Measurements from ENCODE around the gene AHDC1.

Gene AHDC1

GRCh38 chr1:27576806-27577227 lies 27.1 kb downstream of the AHDC1 start:
- DNase-seq: no peak

DNA sequence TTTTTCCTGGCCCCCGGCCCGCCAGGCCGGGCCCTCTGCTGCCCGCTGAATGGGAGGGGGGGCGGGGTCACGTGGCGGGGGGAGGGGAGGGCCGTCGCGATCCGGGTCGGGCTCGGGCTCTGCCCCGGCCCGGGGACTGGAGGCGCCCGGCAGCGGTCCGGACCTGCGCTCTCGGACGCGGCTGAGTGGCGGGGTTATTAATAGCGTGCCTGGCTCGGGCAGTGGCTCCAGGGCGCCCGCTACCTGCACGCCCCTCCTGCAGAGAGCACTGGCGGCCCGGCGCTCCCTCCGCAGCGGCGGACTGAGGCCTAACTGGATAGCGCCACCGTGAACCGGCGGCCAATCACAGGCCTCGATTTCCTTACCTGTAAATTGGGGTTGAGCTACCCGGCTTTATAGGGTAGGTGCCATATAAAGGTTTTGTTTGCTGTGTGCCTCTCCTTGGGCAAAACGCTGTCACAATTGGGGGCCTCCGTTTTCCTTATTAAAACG lies 28.1 kb downstream of the AHDC1 start:
- no peak for DNase-seq

- peak in 1 of 2 experiments; percentile 23 for DNase-seq
Measured at GRCh38 chr1:27574871-27575831, 28.8 kb downstream of the AHDC1 start.

DNA sequence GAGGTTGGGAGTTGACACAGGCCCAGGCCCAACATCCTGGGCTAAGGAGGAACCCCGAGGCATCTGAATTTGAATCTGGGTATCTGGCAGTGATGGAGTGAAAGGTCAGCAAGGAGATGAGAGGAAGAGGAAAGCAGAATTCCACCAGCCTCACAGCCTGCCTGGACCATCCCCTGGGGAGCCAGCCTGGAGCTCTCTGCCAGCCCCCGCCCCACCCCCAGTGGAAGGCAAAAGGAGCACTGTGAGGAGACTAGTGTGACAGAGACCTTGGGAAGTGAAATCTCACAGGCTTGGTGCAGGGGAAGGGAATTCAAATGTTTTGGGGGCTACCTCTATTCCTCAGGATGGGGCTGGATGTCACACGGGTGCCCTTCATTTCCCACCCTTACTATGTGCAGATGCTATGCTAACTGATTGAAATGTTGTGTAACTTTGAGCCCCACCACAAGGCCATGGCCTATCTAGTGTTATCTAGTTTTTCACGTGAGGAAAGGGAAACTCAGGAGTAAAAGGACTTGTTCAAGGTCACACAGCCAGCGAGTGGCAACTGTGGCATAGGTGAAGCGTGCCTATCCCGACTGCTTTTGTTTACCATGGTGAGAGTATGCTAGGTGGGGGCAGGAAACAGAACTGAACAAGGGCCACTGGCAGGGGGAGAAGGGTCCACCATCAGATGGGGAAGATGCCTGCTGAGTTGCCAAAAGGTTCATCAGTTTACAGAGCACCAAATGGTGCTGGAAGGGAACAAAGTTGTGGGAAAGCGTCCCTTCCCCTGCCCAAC lies 29.8 kb downstream of the AHDC1 start:
- no peak for DNase-seq

DNA sequence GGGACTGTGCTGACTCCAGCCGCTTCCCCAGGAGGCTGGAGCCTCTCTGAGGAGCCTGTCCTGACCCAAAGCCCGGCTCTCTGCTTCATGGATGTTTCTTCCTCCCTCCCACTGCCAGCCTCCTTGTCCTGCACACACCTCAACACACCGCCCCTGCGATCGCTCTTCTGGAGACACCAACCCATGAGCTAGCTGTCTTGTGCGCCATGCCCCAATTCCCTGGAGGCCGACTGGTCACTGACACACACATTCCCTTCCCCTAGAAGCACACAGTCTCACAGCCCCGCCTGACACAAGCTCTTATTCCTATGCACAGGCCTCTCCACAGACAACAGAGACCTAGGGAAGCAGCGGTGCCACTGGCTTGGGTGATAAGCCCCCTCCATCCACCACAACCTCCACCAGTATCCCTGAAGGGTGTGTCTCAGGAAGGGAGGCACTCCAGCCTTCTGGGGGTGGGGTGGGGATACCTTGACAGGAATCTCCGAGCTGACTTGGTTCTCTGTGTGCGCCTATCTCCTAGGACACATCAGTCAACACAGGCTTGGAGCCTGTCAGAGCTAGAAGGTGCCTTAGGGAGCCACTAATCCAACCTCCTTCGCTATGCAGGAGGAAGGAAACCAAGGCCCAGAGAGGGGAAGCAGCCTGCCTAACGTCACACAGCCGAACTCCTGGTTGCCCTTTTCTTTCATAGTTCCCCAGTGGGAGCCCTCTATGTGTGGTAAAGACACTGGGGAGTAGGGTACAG lies 31.1 kb downstream of the AHDC1 start:
- no peak for DNase-seq

- no peak for DNase-seq
Measured at GRCh38 chr1:27572019-27572678, 31.8 kb downstream of the AHDC1 start.

DNA sequence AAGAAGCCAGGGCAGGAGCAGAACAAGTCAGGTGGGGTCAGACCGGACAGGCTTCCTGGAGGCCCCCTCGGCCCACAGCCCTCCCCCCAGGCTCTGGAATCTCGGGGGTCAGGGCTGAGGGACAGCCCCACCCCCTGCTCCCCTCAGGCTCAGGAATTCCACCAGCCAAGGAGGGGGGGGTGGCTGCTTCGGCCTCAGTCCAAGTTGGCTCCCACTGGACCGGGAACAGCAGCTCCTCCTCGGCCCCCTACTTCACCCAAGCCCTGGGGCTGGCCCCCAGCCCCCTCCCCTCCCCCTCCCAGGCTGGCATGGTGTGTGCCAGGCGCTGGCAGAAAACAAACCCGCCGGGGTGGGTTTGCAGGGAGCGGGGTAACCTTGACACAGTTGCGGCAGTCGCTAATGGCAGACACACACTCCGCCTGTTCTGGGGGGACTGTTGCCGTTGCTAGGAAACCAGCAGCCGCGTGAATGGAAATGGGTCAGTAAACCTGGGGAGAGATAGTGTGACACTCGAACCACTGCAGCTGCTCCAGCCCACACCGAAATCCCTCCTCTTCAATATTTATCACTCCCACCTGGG lies 32.4 kb downstream of the AHDC1 start:
- peak in 1 of 2 experiments; percentile 16 for DNase-seq

DNA sequence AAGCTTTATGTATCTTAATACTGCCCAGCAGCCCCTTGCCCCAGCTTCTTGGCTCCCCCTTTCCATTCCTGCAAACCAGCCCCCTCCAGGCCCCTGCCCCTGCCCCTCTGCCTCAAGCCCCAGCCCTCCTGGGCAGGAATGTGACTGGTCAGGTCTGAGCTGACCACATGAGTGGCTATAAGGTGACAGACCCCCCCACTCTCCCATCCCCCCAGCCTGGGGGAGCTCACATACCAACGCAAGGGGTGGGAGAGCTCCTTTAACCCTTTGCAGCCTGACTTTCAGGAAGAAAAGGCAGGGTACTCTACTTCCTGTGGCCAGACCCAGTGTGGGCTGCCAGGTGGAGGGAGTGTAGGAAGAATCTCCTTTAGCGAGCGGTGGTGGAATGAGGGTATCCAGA lies 33.2 kb downstream of the AHDC1 start:
- no peak for DNase-seq

- DNase-seq: no peak
Measured at GRCh38 chr1:27570356-27570755, 33.6 kb downstream of the AHDC1 start.

DNA sequence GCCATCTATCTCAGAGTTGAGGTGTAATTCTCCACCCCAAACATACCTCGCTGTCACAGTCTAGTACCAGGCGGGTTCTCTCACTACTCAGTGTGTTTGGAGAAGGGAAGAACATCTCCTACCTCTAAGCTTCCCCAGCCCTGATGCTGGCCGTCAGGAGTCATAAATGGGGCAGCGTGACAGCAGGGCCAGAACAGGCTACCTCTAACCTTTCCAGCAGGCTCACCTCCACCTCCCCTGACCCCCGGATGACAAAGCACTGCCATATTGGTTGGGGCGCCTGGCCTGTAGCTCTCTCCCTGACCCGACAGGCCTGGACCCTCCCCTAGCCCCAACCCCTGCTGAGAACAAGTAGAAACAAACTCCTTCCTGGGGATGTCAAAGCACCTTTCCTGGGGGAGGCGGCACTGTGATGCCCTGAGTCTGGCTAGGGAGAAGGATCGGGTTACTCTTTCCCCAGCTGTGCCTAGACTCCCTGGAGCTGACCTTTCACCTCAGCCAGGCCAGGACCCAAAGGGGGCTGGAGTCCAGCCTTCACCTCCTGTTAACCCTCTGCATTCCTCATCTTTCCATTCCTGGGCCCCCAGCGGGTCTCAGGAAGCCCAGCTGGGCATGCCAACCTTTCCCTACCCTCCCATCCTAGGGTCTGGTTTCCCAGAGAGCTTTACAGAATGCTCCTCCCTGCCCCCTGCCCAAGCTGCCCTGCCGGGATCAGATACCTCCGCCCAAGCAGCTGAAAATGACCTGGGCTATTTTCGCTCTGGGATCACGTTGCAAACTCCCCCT lies 34.2 kb downstream of the AHDC1 start:
- DNase-seq: no peak

- DNase-seq: no peak
Measured at GRCh38 chr1:27569088-27569460, 34.9 kb downstream of the AHDC1 start.

DNA sequence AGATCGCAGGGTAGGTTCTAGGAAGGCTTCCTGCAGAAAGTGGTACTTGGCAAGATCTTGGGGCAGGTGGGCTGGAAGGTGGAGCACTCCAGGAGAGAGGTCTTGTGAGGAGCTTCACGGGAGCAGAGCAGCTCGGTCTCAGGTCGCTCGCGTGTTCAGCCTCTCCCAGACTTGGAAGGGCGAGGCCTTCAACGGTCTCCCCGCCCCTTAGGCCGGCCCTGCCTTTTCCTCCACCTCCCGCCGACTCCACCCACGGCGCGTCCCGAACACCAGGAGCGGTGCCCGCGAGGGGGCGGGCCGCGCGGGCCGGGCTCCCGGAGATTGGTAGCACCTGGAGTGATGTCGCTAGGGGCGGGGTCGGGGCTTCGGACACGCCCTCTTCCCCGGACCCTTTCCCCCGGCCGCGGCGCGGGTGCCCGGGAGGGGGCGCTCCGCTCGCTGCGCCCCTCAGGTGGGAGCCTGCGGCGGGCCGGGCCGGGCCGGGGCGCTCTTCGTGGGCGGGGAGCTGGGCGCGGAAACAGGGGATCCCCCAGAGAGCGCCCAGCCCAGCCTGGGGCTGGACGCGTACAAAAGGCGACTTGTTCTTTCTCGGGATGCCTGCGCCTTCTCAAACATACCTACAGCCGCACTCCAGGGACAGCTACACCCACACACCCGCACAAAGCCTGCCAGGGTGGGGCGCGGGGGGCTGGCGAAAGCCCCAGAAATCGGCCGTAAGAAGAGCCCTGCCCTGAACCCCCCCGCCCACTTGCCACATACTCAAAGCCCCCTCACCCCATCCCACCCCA lies 35.5 kb downstream of the AHDC1 start:
- peak; percentile 43 to 77 for DNase-seq

GRCh38 chr1:27567971-27568299 lies 36.0 kb downstream of the AHDC1 start:
- no peak for DNase-seq

- no peak for DNase-seq
Measured at GRCh38 chr1:27567146-27567526, 36.8 kb downstream of the AHDC1 start.

DNA sequence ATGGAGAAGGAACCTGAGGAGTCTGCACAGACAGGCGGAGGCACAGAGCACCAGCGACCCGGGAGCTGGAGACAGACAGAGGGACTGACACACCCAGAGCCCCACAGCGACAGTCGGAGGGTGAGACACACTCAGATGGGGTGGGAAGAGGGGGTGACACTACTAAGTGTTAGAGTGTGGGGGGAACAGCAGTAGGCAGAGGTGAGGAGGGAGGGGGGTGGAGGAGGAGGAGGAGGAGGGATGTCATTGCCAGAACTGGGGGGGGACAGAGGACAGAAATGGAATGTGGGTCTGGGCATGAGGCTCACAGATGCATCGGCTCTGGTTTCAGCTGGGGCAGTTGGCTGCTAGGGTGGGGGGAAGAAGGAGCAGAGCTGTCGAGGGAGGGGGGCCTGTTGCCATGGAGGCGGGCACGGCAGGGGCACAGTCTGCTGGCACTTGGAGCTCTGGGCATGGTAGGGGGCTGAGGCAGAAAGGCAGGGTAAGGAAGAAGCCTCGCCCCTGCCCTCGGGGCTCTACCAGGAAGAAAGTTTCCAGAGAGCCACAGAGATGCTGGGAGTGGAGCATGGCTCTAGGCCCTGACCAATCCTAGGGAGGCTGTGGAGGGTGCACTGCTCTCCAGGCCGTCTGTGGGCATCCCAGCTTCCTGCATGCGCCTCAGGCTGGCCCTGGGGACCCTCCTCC lies 37.3 kb downstream of the AHDC1 start:
- no peak for DNase-seq

- no peak for DNase-seq
Measured at GRCh38 chr1:27564710-27565649, 39.0 kb downstream of the AHDC1 start.

DNA sequence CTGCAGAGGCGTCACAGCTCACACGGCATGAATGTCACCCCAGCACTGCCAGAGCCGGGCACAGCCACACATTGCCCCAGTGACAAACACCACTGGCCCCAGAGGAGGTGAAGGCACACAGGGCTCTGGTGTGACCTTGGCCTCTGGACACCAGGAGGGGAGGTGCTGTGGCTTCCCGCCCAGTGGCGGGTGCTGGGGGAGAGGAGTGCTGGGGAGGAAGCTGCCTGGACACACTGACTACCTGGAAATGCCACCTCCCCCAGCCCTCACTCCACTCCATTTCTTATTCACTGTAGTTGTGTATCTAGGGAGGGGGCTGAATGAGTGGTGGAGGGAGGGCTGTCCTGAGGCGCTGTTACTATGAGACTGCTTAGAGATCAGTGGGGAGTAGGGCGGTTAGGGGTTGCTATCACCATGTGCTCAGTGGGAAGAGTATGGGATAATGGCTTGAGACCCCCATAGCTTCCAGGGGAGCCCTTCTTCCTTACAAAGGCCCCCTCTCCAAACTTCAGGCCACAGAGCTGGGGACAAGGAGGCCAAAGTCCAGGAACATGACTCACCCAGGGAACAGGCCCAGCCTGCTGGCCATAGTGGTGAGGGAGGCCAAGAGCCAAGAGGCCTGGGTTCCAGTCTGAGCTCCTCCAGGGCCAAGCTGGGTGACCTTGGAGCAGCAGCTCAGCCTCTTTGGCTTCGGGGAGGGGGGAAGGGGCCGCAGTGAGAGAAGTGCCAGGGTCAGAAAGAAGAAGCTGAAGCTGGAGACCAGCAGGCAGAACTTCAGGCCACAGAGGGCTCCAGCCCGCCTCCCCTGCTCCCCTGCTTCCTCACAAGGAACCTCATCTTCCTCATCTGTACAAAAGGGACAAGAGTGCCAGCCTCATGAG lies 40.1 kb downstream of the AHDC1 start:
- DNase-seq: no peak

DNA sequence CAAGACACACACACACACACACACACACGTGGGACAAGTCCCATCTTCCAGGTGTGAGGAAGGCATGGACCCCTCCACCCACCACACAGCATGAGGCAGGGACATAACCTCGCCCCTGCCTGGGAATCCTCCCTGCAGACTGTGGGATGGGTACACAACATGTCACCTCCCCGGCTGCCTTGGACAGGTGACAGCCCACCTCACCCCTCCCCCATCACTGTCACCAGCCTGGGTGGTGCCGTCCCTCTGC lies 40.7 kb downstream of the AHDC1 start:
- DNase-seq: no peak
